ENCODE measurements around the gene KLF15.

The KLF15 gene

GRCh38 chr3:126360046-126360713, 3.0 kb upstream of the KLF15 start:
- DNase-seq, result no peak

- DNase-seq, result no peak
Measured at GRCh38 chr3:126358816-126359181, 1.6 kb upstream of the KLF15 start.

GRCh38 chr3:126358038-126358815, 1.0 kb upstream of the KLF15 start:
- DNase-seq, result no peak

- DNase-seq, result no peak
Measured at GRCh38 chr3:126356373-126357264, 589 bp downstream of the KLF15 start.

- DNase-seq, result no peak
Measured at GRCh38 chr3:126355777-126356372, 1.3 kb downstream of the KLF15 start.

- DNase-seq, result no peak
Measured at GRCh38 chr3:126355251-126355650, 2.0 kb downstream of the KLF15 start.

GRCh38 chr3:126354776-126355175, 2.4 kb downstream of the KLF15 start:
- no peak for DNase-seq

- DNase-seq, result no peak
Measured at GRCh38 chr3:126353694-126354321, 3.4 kb downstream of the KLF15 start.

GRCh38 chr3:126352476-126353454, 4.4 kb downstream of the KLF15 start:
- no peak for DNase-seq

- no peak for DNase-seq
Measured at GRCh38 chr3:126351771-126352475, 5.3 kb downstream of the KLF15 start.

GRCh38 chr3:126351086-126351770, 6.0 kb downstream of the KLF15 start:
- no peak for DNase-seq

- no peak for DNase-seq
Measured at GRCh38 chr3:126350502-126351085, 6.6 kb downstream of the KLF15 start.

GRCh38 chr3:126349611-126350501, 7.4 kb downstream of the KLF15 start:
- DNase-seq, result no peak

GRCh38 chr3:126349071-126349470, 8.1 kb downstream of the KLF15 start:
- DNase-seq, result no peak

GRCh38 chr3:126348308-126348920, 8.8 kb downstream of the KLF15 start:
- no peak for DNase-seq

- DNase-seq, result no peak
Measured at GRCh38 chr3:126347543-126348161, 9.6 kb downstream of the KLF15 start.

- no peak for DNase-seq
Measured at GRCh38 chr3:126346466-126346865, 10.7 kb downstream of the KLF15 start.

Measured in activated gamma-delta T cell treated with Interleukin-2 at 50 U/mL for 16 hours (primary cell).